ENCODE data around the gene SAPCD2. TPM values are rescaled to one million over a fixed set of nuclear protein-coding genes. Genes with fewer than 3 reads are reported as not detected.

Gene SAPCD2
- total and polyA plus RNA-seq, 2 experiments from 2014 or later = 13.4 to 60.3 TPM

GRCh38 chr9:137025517-137025966 is 44.8 kb downstream of the SAPCD2 start (continued):
- TF ChIP-seq ZNF462 (CRISPR knock-in tag; IDR thresholded peaks at IDR 0.05) (no peak), STAT1 (IDR thresholded peaks at IDR 0.05; ENCODE audit: unreplicated experiment) (no peak)

- Histone ChIP-seq H3K4me3 (no peak overlapping the region), H3K27me3 (ENCODE audit: insufficient read depth) (peaks cover 14% of the 10 kb centered on the region), H3K79me2 (replicated peaks; ENCODE audit: insufficient read depth) (no peaks in the 10 kb centered on the region), H3K4me2 (no peak overlapping the region), H3K4me1 (ENCODE audit: insufficient read depth) (peaks cover 7% of the 10 kb centered on the region; the same call in 1 of the 2 replicates), H3K36me3 (ENCODE audit: insufficient read depth) (no peaks in the 10 kb centered on the region), H2AFZ (no peak overlapping the region), H3K9me2 (ENCODE audit: insufficient read depth) (no peaks in the 10 kb centered on the region), H4K20me1 (replicated peaks; ENCODE audit: insufficient read depth) (no peaks in the 10 kb centered on the region), H3F3A (replicated peaks; ENCODE audit: low read depth) (0 out of 2 replicates have a peak, but pooled peaks cover 3% of the 10 kb centered on the region), H3K27ac (ENCODE audit: low read depth) (no peak overlapping the region)
- H3K27me3 Mint-ChIP-seq (ENCODE audit: insufficient read depth, low read depth, poor library complexity) = peaks cover 19% of the 10 kb centered on the region
- ATAC-seq = no peak
- H3K4me1 Mint-ChIP-seq = no peaks in the 10 kb centered on the region; the same call in 2 of the 3 replicates
- no peaks in the 10 kb centered on the region for H3K36me3 Mint-ChIP-seq (ENCODE audit: low read depth)
- no peak overlapping the region for H3K27ac Mint-ChIP-seq
- no peak for DNase-seq (ENCODE audit: low spot score)
- no peaks in the 10 kb centered on the region for H3K9me3 Mint-ChIP-seq
- TF ChIP-seq POLR2AphosphoS5 (IDR thresholded peaks at IDR 0.05; ENCODE audit: low read depth) (no peak), CREB1 (CRISPR knock-in tag; IDR thresholded peaks at IDR 0.05; ENCODE audit: low read depth) (no peak), ZNF331 (CRISPR knock-in tag; IDR thresholded peaks at IDR 0.05; ENCODE audit: low read depth) (no peak), REST (IDR thresholded peaks at IDR 0.05; ENCODE audit: unreplicated experiment) (no peak)
- H3K4me3 Mint-ChIP-seq = no peak overlapping the region
Observed at GRCh38 chr9:137023583-137023991, 46.8 kb downstream of the SAPCD2 start.
